ENCODE measurements around the gene LMBR1.

Gene LMBR1

GRCh38 chr7:156777364-156778069 lies 115.5 kb downstream of the LMBR1 start:
- Histone ChIP-seq H3K9me3 (ENCODE audit: insufficient read depth, low read length, severe bottlenecking) (no peaks in the 10 kb centered on the region), H4K20me1 (ENCODE audit: insufficient read depth, low read length) (no peaks in the 10 kb centered on the region), H3K4me1 (ENCODE audit: insufficient read depth, low read length) (no peaks in the 10 kb centered on the region), H3K4me3 (ENCODE audit: low read depth in 1 of 2, low read length in 2 of 2) (no peak overlapping the region), H3K36me3 (ENCODE audit: insufficient read depth, low read length) (no peaks in the 10 kb centered on the region), H3K4me2 (ENCODE audit: insufficient read depth, low read length) (no peak overlapping the region), H3K9ac (ENCODE audit: low read depth, low read length) (no peak overlapping the region), H3K27me3 (ENCODE audit: insufficient read depth, low read length, poor library complexity) (no peaks in the 10 kb centered on the region), H3K79me2 (ENCODE audit: insufficient read depth, low read length) (no peaks in the 10 kb centered on the region), H2AFZ (ENCODE audit: low read depth, low read length) (no peak overlapping the region), H3K27ac (ENCODE audit: low read length) (no peak overlapping the region)
- no peak for DNase-seq
- no peak for TF ChIP-seq CTCF (IDR thresholded peaks at IDR 0.05; ENCODE audit: borderline replicate concordance, extremely low read depth, low read length, poor library complexity, severe bottlenecking)
- no peak for TF ChIP-seq EZH2 (IDR thresholded peaks at IDR 0.05; ENCODE audit: borderline replicate concordance, low read depth, low read length, severe bottlenecking)
- ATAC-seq (ENCODE audit: insufficient read depth, low read depth), result peak; percentile 39; the same call in 1 of the 3 replicates

- ATAC-seq (ENCODE audit: insufficient read depth, low read depth) (no peak), DNase-seq (no peak)
- no peak overlapping the region for H3K9ac ChIP-seq (ENCODE audit: low read depth, low read length)
- TF ChIP-seq EZH2 (IDR thresholded peaks at IDR 0.05; ENCODE audit: borderline replicate concordance, low read depth, low read length, severe bottlenecking) (no peak), CTCF (IDR thresholded peaks at IDR 0.05; ENCODE audit: borderline replicate concordance, extremely low read depth, low read length, poor library complexity, severe bottlenecking) (no peak)
- no peak overlapping the region for H2AFZ ChIP-seq (ENCODE audit: low read depth, low read length)
- no peaks in the 10 kb centered on the region for H3K79me2 ChIP-seq (ENCODE audit: insufficient read depth, low read length)
- no peaks in the 10 kb centered on the region for H3K27me3 ChIP-seq (ENCODE audit: insufficient read depth, low read length, poor library complexity)
- H3K27ac ChIP-seq (ENCODE audit: low read length), result no peak overlapping the region
- H3K4me3 ChIP-seq (ENCODE audit: low read depth in 1 of 2, low read length in 2 of 2), result no peak overlapping the region
- no peaks in the 10 kb centered on the region for H4K20me1 ChIP-seq (ENCODE audit: insufficient read depth, low read length)
- H3K9me3 ChIP-seq (ENCODE audit: insufficient read depth, low read length, severe bottlenecking), result no peaks in the 10 kb centered on the region
- H3K4me2 ChIP-seq (ENCODE audit: insufficient read depth, low read length), result no peak overlapping the region
- no peaks in the 10 kb centered on the region for H3K36me3 ChIP-seq (ENCODE audit: insufficient read depth, low read length)
- no peaks in the 10 kb centered on the region for H3K4me1 ChIP-seq (ENCODE audit: insufficient read depth, low read length)
Measured at GRCh38 chr7:156776527-156776926, 116.5 kb downstream of the LMBR1 start.

GRCh38 chr7:156773966-156774365 lies 119.0 kb downstream of the LMBR1 start:
- Histone ChIP-seq H3K4me3 (ENCODE audit: low read depth in 1 of 2, low read length in 2 of 2) (no peak overlapping the region), H3K9me3 (ENCODE audit: insufficient read depth, low read length, severe bottlenecking) (no peaks in the 10 kb centered on the region), H3K4me1 (ENCODE audit: insufficient read depth, low read length) (no peaks in the 10 kb centered on the region), H3K4me2 (ENCODE audit: insufficient read depth, low read length) (no peak overlapping the region), H3K9ac (ENCODE audit: low read depth, low read length) (no peak overlapping the region), H3K79me2 (ENCODE audit: insufficient read depth, low read length) (peaks cover 2% of the 10 kb centered on the region; the same call in 1 of the 2 replicates), H4K20me1 (ENCODE audit: insufficient read depth, low read length) (0 out of 2 replicates have a peak, but pooled peaks cover 5% of the 10 kb centered on the region), H2AFZ (ENCODE audit: low read depth, low read length) (no peak overlapping the region), H3K27me3 (ENCODE audit: insufficient read depth, low read length, poor library complexity) (no peaks in the 10 kb centered on the region), H3K27ac (ENCODE audit: low read length) (no peak overlapping the region), H3K36me3 (ENCODE audit: insufficient read depth, low read length) (no peaks in the 10 kb centered on the region)
- ATAC-seq (ENCODE audit: insufficient read depth, low read depth) (no peak), DNase-seq (no peak)
- TF ChIP-seq EZH2 (IDR thresholded peaks at IDR 0.05; ENCODE audit: borderline replicate concordance, low read depth, low read length, severe bottlenecking) (no peak), CTCF (IDR thresholded peaks at IDR 0.05; ENCODE audit: borderline replicate concordance, extremely low read depth, low read length, poor library complexity, severe bottlenecking) (no peak)
